Endothelial cell of hepatic sinusoid (primary cell): ENCODE measurements around the gene SEMA3G.

Source experiments
- in situ Hi-C: cut with HindIII; loops from 2 replicates; pipeline ENCODE4 v1.10.0; 2017; ENCODE audit warnings: low sequenced_read_pairs

Gene SEMA3G

GRCh38 chr3:52397676-52398399 is 47.1 kb downstream of the SEMA3G start:
- in situ Hi-C loops = no loop called here

- in situ Hi-C loops = no loop called here
These were observed 47.9 kb downstream of the SEMA3G start for GRCh38 chr3:52396907-52397591.

GRCh38 chr3:52396011-52396906 is 48.6 kb downstream of the SEMA3G start:
- in situ Hi-C loops = no loop called here

GRCh38 chr3:52395503-52395865 is 49.4 kb downstream of the SEMA3G start:
- in situ Hi-C loops = no loop called here

DNA sequence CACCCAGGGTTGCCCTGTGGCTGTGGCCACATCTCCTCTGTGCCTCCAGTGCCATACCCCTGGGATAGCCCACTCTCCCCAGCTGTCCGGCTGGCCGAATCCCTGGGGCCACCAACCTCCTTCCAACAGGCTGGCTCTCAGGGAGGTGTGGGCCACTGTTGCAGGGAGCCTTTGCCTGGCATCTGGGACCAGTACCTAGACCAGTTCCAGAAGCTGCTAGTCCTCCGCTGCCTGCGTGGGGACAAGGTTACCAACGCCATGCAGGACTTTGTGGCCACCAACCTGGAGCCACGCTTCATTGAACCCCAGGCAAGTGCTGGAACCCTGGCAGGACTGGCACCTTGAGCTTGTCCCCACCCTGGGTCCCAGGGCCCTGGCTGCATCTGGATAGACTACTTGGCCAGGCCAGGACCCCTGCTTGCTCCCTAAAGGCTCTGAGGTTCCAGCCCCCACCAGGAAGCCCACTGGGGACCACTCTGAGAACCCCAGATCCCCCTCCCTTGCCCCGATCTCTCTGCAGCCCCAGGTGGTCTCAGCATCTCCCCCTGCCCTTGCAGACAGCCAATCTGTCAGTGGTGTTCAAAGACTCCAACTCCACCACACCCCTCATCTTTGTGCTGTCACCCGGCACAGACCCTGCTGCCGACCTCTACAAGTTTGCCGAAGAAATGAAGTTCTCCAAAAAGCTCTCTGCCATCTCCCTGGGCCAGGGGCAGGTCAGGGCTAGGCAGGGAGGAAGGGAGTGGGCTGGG is 50.0 kb downstream of the SEMA3G start:
- in situ Hi-C loops = no loop called here

DNA sequence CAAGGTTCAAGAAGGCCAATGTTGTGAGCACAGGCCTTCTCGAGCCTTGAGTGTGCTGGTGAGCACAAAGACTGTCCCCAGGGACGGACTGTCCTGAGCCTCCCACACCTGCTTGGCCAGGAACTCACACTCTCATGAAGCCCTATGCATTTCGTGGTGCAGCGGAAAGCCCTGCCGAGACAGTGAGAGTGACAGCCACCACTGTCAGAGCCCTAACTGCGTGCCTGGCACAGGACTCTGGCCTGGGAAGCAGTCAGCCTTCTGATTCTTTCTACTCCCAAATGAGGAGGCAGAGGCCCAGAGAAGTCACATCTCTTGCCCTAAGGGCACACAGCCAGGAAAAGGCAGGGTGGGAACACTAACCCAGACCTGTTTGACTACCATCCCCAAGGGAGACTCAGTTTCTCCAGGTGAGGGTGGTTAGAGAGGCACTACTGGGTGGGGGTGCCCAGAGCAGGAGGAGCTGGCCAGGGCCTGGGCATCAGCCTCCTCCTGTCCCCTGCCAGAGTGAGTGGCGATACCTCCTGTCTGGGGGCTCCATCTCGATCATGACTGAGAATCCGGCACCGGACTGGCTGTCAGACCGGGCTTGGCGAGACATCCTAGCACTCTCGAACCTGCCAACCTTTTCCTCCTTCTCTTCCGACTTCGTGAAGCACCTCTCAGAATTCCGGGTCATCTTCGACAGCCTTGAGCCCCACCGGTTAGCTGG is 50.8 kb downstream of the SEMA3G start:
- in situ Hi-C loops = no loop called here

GRCh38 chr3:52393131-52393807 is 51.6 kb downstream of the SEMA3G start:
- in situ Hi-C loops = no loop called here

DNA sequence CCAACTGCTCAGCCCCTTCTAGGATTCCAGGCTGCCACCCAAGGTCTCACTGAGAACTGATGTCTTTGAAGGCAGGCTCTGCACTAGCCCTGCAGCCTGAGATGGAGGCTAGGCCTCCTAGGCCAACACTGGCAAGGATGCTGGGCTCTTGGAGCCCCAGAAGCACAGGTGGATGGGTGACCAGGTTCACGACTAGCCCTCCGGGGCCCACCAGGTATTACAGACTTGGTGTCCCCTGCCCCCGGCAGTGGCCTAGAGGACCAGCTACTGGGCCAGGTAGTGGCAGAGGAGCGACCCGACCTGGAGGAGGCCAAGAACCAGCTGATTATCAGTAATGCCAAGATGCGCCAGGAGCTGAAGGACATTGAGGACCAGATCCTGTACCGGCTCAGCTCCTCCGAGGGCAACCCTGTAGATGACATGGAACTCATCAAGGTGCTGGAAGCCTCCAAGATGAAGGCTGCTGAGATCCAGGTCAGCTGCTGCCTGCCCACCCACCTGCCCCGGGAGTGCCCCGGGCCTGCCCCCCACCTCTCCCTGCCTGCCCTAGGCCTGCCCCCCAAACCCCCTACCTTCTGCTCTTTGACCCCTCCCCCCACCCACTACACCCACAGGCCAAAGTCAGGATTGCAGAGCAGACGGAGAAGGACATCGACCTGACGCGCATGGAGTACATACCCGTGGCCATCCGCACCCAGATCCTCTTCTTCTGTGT is 52.5 kb downstream of the SEMA3G start:
- in situ Hi-C loops = no loop called here

DNA sequence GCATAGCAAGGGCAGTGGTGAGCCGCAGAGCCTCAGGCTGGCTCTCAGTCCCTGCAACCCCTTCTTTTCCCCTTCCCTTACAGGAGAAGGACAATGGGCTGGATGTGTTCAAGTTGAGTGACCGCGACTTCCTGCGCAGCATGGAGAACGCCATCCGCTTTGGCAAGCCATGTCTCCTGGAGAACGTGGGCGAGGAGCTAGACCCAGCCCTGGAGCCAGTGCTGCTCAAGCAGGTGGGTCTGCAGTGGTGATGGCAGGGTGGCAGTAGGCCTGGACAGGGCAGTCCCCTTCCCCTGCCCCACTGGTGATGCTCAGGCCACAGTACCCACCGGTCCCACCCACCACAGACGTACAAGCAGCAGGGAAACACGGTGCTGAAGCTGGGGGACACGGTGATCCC is 53.8 kb downstream of the SEMA3G start:
- in situ Hi-C loops = no loop called here

DNA sequence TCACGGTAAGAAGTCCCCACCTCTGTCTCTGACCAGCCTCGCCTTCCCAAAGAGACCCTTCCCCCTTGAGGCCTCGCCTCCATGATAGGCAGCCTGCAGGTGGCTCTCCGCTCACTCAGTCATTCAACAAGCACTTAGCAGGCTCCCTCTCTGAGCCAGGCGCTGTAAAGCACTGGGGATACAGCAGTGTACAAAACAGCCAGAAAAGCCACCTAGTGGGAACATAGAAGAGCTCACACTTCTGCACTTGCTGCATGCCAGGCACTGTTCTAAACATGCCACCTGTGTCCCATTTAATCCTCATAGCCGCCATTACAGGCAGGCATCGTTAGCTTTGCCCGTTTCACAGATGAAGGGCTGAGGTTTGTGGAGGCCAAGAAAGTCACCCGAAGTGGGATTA is 56.0 kb downstream of the SEMA3G start:
- in situ Hi-C loops = no loop called here

GRCh38 chr3:52388348-52388821 is 56.5 kb downstream of the SEMA3G start:
- in situ Hi-C loops = no loop called here

GRCh38 chr3:52387481-52387880 is 57.4 kb downstream of the SEMA3G start:
- in situ Hi-C loops = no loop called here

DNA sequence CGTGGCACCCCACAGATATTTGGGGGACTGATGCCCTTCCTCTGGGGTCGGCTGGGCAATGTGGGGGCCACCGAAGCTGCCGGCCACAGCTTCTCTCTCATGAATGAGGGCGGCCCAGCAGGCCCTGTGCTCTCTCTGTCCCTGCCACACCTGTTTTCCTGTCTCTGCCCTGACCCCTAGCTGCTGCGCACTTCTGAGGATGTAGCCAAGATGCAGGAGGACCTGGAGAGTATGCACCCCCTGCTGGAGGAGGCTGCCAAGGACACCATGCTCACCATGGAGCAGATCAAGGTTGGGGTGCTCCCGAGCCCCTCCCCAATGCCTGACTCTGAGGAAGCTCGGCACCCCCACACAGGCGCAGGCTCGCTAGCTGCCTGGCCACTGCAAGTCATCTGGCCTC is 59.7 kb downstream of the SEMA3G start:
- in situ Hi-C loops = no loop called here

- in situ Hi-C loops = no loop called here
These were observed 60.7 kb downstream of the SEMA3G start for GRCh38 chr3:52384019-52384761.

DNA sequence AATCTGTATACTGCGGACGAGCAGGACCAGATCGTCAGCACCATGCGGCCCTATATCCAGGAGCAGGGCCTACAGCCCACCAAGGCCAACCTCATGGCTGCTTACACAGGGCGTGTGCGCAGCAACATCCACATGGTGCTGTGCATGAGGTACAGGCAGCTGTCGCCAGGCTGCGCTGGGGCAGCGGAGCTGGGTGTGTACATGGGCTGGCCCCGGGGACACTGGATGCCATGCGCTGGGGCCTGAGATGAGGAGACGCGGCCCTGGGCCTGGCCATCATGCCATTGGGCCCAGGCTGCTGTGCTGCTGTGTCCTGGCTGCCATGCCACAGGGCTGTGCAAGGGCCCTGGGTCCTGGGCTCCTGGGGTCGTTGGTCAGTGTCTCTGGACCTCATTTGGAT is 61.5 kb downstream of the SEMA3G start:
- in situ Hi-C loops = no loop called here
